ENCODE results near the gene ZFP36L2.
A peak's percentile ranks its signal among the peaks of the same experiment; 100 is the strongest.

- TF ChIP-seq CTCF (IDR thresholded peaks at IDR 0.05): no peak
- TF ChIP-seq POLR2AphosphoS5 (IDR thresholded peaks at IDR 0.05): peak; percentile 0 to 22 (median 9)
- peak; percentile 44 for TF ChIP-seq EP300 (IDR thresholded peaks at IDR 0.05; ENCODE audit: low read depth)
Measured at GRCh38 chr2:43222475-43223309, 3.7 kb downstream of the ZFP36L2 start.

Data from transverse colon (tissue), 4 donors.